Measurements from ENCODE around the gene RADX. TPM values are rescaled to one million over a fixed set of nuclear protein-coding genes. Genes with fewer than 3 reads are reported as not detected.

The RADX gene
- total RNA-seq, 4 donors from 2014 or later: 1.9 to 13.8 (median 4.6) TPM; not detected in 1

- no peak for TF ChIP-seq POLR2AphosphoS5 (IDR thresholded peaks at IDR 0.05)
- no peak for TF ChIP-seq CTCF (IDR thresholded peaks at IDR 0.05)
- no peak for TF ChIP-seq POLR2A (IDR thresholded peaks at IDR 0.05)
- no peak for TF ChIP-seq EP300 (IDR thresholded peaks at IDR 0.05; ENCODE audit: low read depth)
- no peak for DNase-seq
- Histone ChIP-seq H3K4me1 (no peaks in the 10 kb centered on the region), H3K4me3 (no peak overlapping the region), H3K27me3 (no peaks in the 10 kb centered on the region), H3K36me3 (no peaks in the 10 kb centered on the region), H3K27ac (no peak overlapping the region), H3K9me3 (no peaks in the 10 kb centered on the region)
- intact Hi-C loops (cut with DNase I; ENCODE audit: low total_unique reads) (no loop called here), in situ Hi-C loops (cut with MboI; ENCODE audit: low pct_ligation_motif_present in 1 of 4, low pct_unique_long_range_greater_than_20kb in 1 of 4, low sequenced_read_pairs in 3 of 4) (loop anchor here in 2 of 4 donors (25.0 kb wide), 1 partner anchor 128 kb away; no protein-coding TSS in a partner anchor)
- 74% methylated on average over 7 of the region's 7 CpGs; no CpG with 5 or more reads in 1 of the 2 donors for WGBS, 2 donors (ENCODE audit: low coverage in 1 of 2)
Observed at GRCh38 chrX:106615041-106615440, 3.3 kb downstream of the RADX start.

- H3K27ac ChIP-seq: no peak overlapping the region
- H3K27me3 ChIP-seq: no peaks in the 10 kb centered on the region
- no peaks in the 10 kb centered on the region for H3K4me1 ChIP-seq
- no peaks in the 10 kb centered on the region for H3K36me3 ChIP-seq
- no peak for TF ChIP-seq POLR2AphosphoS5 (IDR thresholded peaks at IDR 0.05)
- TF ChIP-seq CTCF (IDR thresholded peaks at IDR 0.05): peak in 3 of 5 experiments; percentile 5 to 16 (median 14)
- no peak for TF ChIP-seq EP300 (IDR thresholded peaks at IDR 0.05; ENCODE audit: low read depth)
- no peak for TF ChIP-seq POLR2A (IDR thresholded peaks at IDR 0.05)
- 30 to 42% methylated on average over 2 to 3 of the region's 3 CpGs for WGBS, 2 donors (ENCODE audit: low coverage in 1 of 2)
- no peak for DNase-seq
- H3K9me3 ChIP-seq: no peaks in the 10 kb centered on the region
- intact Hi-C loops (cut with DNase I; ENCODE audit: low total_unique reads): no loop called here
- in situ Hi-C loops (cut with MboI; ENCODE audit: low pct_ligation_motif_present in 1 of 4, low pct_unique_long_range_greater_than_20kb in 1 of 4, low sequenced_read_pairs in 3 of 4): loop anchor here in 2 of 4 donors (25.0 kb wide), 1 partner anchor 132 kb away; no protein-coding TSS in a partner anchor
- no peak overlapping the region for H3K4me3 ChIP-seq
Observed at GRCh38 chrX:106619797-106620196, 8.0 kb downstream of the RADX start.

- intact Hi-C loops (cut with DNase I; ENCODE audit: low total_unique reads): no loop called here
- DNase-seq: no peak
- no peaks in the 10 kb centered on the region for H3K4me1 ChIP-seq
- TF ChIP-seq EP300 (IDR thresholded peaks at IDR 0.05; ENCODE audit: low read depth): no peak
- no peak for TF ChIP-seq POLR2AphosphoS5 (IDR thresholded peaks at IDR 0.05)
- TF ChIP-seq CTCF (IDR thresholded peaks at IDR 0.05): no peak
- TF ChIP-seq POLR2A (IDR thresholded peaks at IDR 0.05): no peak
- H3K27me3 ChIP-seq: no peaks in the 10 kb centered on the region
- H3K27ac ChIP-seq: no peak overlapping the region
- WGBS, 2 donors (ENCODE audit: low coverage in 1 of 2): 65 to 81% methylated on average over 2 of the region's 2 CpGs
- H3K36me3 ChIP-seq: no peaks in the 10 kb centered on the region
- no peak overlapping the region for H3K4me3 ChIP-seq
- H3K9me3 ChIP-seq: no peaks in the 10 kb centered on the region
- in situ Hi-C loops (cut with MboI; ENCODE audit: low pct_ligation_motif_present in 1 of 4, low pct_unique_long_range_greater_than_20kb in 1 of 4, low sequenced_read_pairs in 3 of 4): loop anchor here in 2 of 4 donors (25.0 kb wide), 1 partner anchor 135 kb away; no protein-coding TSS in a partner anchor
Observed at GRCh38 chrX:106621836-106622235, 10.1 kb downstream of the RADX start.

- Histone ChIP-seq H3K27me3 (no peaks in the 10 kb centered on the region), H3K4me3 (no peak overlapping the region), H3K9me3 (no peaks in the 10 kb centered on the region), H3K27ac (no peak overlapping the region), H3K4me1 (no peaks in the 10 kb centered on the region), H3K36me3 (no peaks in the 10 kb centered on the region)
- in situ Hi-C loops (cut with MboI; ENCODE audit: low pct_ligation_motif_present in 1 of 4, low pct_unique_long_range_greater_than_20kb in 1 of 4, low sequenced_read_pairs in 3 of 4): no loop called here
- intact Hi-C loops (cut with DNase I; ENCODE audit: low total_unique reads): no loop called here
- no peak for TF ChIP-seq POLR2A (IDR thresholded peaks at IDR 0.05)
- DNase-seq: no peak
Observed at GRCh38 chrX:106626789-106627188, 15.0 kb downstream of the RADX start.

- intact Hi-C loops (cut with DNase I; ENCODE audit: low total_unique reads): no loop called here
- DNase-seq: no peak
- Histone ChIP-seq H3K27me3 (no peaks in the 10 kb centered on the region), H3K9me3 (no peaks in the 10 kb centered on the region), H3K36me3 (no peaks in the 10 kb centered on the region), H3K27ac (no peak overlapping the region), H3K4me3 (no peak overlapping the region), H3K4me1 (no peaks in the 10 kb centered on the region)
- TF ChIP-seq CTCF (IDR thresholded peaks at IDR 0.05) (no peak), POLR2A (IDR thresholded peaks at IDR 0.05) (no peak), POLR2AphosphoS5 (IDR thresholded peaks at IDR 0.05) (no peak)
- in situ Hi-C loops (cut with MboI; ENCODE audit: low pct_ligation_motif_present in 1 of 4, low pct_unique_long_range_greater_than_20kb in 1 of 4, low sequenced_read_pairs in 3 of 4): no loop called here
Observed at GRCh38 chrX:106631615-106632014, 19.8 kb downstream of the RADX start.
